OCI-LY3 (cell line): Measurements from ENCODE around the gene RPS6KB1.

Experiments used
- H2AFZ ChIP-seq: fragments of 200-600, 300-600 bp; shearing (Covaris generic); 2 replicates; pipeline ENCODE4 v1.6.0; 2014; ENCODE audit warnings: antibody characterized with exemption, low read depth, low read length
- H3K27ac ChIP-seq: fragments of 200-600, 300-600 bp; sonication (generic); 2 replicates; pipeline ENCODE4 v1.5.1; 2014; ENCODE audit warnings: mild to moderate bottlenecking, low read length, moderate library complexity, mixed read lengths
- H3K27me3 ChIP-seq: fragments of 200-600, 300-600 bp; sonication (generic); 2 replicates; pipeline ENCODE4 v1.6.1; 2014; ENCODE audit warnings: low read depth, low read length, mixed read lengths
- H3K36me3 ChIP-seq: fragments of 200-600, 300-600 bp; sonication (generic); replicated peaks from 2 replicates; pipeline ENCODE3; 2014; ENCODE audit warnings: low read depth, low read length, mixed read lengths
- H3K4me1 ChIP-seq: fragments of 300-600, 200-600 bp; sonication (generic); 2 replicates; pipeline ENCODE4 v1.6.1; 2014; ENCODE audit warnings: low read length, mixed read lengths
- H3K4me2 ChIP-seq: fragments of 200-600, 300-600 bp; sonication (generic); 2 replicates; pipeline ENCODE4 v1.6.1; 2014; ENCODE audit warnings: low read length, mixed read lengths
- H3K4me3 ChIP-seq: fragments of 300-600, 200-600 bp; sonication (generic); 2 replicates; pipeline ENCODE4 v1.5.1; 2014; ENCODE audit warnings: antibody characterized with exemption, mild to moderate bottlenecking, low read length, moderate library complexity
- H3K79me2 ChIP-seq: fragments of 300-600, 200-600 bp; shearing (Covaris generic); 2 replicates; pipeline ENCODE4 v1.6.1; 2014; ENCODE audit warnings: mild to moderate bottlenecking, low read length, mixed read lengths
- H3K9ac ChIP-seq: fragments of 300-600, 200-600 bp; shearing (Covaris generic); 2 replicates; pipeline ENCODE4 v1.6.0; 2014; ENCODE audit warnings: mild to moderate bottlenecking, low read length, moderate library complexity
- H3K9me3 ChIP-seq: fragments of 200-600, 300-600 bp; shearing (Covaris generic); 2 replicates; pipeline ENCODE4 v1.6.1; 2014; ENCODE audit warnings: low read length, mixed read lengths; ENCODE audit not compliant: insufficient read depth
- H4K20me1 ChIP-seq: fragments of 200-600, 300-600 bp; sonication (generic); 2 replicates; pipeline ENCODE4 v1.6.1; 2016; ENCODE audit warnings: low read length, mixed read lengths; ENCODE audit not compliant: insufficient read depth
- CTCF ChIP-seq: fragments of 200-600, 300-600 bp; sonication (generic); IDR thresholded peaks from 2 replicates; pipeline ENCODE4 v1.5.1; 2014; ENCODE audit warnings: antibody characterized with exemption, low read length, low read depth
- EZH2phosphoT487 ChIP-seq: fragments of 200-600 bp; shearing (Covaris generic); IDR thresholded peaks from 2 replicates; pipeline ENCODE4 v1.6.1; 2018; ENCODE audit warnings: antibody characterized with exemption, mixed run types, low read depth

RPS6KB1 gene

GRCh38 chr17:59901604-59902003 lies 8.7 kb downstream of the RPS6KB1 start:
- H3K27ac ChIP-seq: no peak overlapping the region

GRCh38 chr17:59903455-59903854 lies 10.5 kb downstream of the RPS6KB1 start:
- Histone ChIP-seq H4K20me1 (peaks cover 8% of the 10 kb centered on the region; the same call in 1 of the 2 replicates), H3K9ac (no peak overlapping the region), H3K36me3 (no peaks in the 10 kb centered on the region), H3K79me2 (peaks cover 95% of the 10 kb centered on the region), H3K9me3 (no peaks in the 10 kb centered on the region), H3K4me3 (no peak overlapping the region), H3K27ac (no peak overlapping the region), H2AFZ (no peak overlapping the region), H3K4me2 (no peak overlapping the region), H3K4me1 (no peaks in the 10 kb centered on the region), H3K27me3 (no peaks in the 10 kb centered on the region)
- TF ChIP-seq CTCF (no peak), EZH2phosphoT487 (no peak)

More at GRCh38 chr17:59901604-59902003, 8.7 kb downstream of the RPS6KB1 start:
- H3K27me3 ChIP-seq: no peaks in the 10 kb centered on the region
- no peak overlapping the region for H2AFZ ChIP-seq
- H3K9ac ChIP-seq: no peak overlapping the region
- no peaks in the 10 kb centered on the region for H3K36me3 ChIP-seq
- peaks cover 8% of the 10 kb centered on the region; the same call in 1 of the 2 replicates for H4K20me1 ChIP-seq
- H3K4me2 ChIP-seq: no peak overlapping the region
- H3K4me3 ChIP-seq: no peak overlapping the region
- no peaks in the 10 kb centered on the region for H3K4me1 ChIP-seq
- H3K79me2 ChIP-seq: peaks cover 95% of the 10 kb centered on the region
- H3K9me3 ChIP-seq: no peaks in the 10 kb centered on the region
- TF ChIP-seq EZH2phosphoT487 (no peak), CTCF (no peak)

- Histone ChIP-seq H3K79me2 (peaks cover 68% of the 10 kb centered on the region), H3K36me3 (peaks cover 10% of the 10 kb centered on the region), H3K27me3 (no peaks in the 10 kb centered on the region), H3K9me3 (no peaks in the 10 kb centered on the region), H4K20me1 (0 out of 2 replicates have a peak, but pooled peaks cover 2% of the 10 kb centered on the region), H3K4me3 (no peak overlapping the region), H3K27ac (no peak overlapping the region), H3K4me1 (no peaks in the 10 kb centered on the region), H3K9ac (no peak overlapping the region), H3K4me2 (no peak overlapping the region), H2AFZ (no peak overlapping the region)
- no peak for TF ChIP-seq CTCF
Measured at GRCh38 chr17:59907467-59907866, 14.5 kb downstream of the RPS6KB1 start.

GRCh38 chr17:59914274-59914854 lies 21.4 kb downstream of the RPS6KB1 start:
- Histone ChIP-seq H3K9ac (no peak overlapping the region), H4K20me1 (no peaks in the 10 kb centered on the region), H3K4me3 (no peak overlapping the region), H3K79me2 (peaks cover 9% of the 10 kb centered on the region; the same call in 1 of the 2 replicates), H2AFZ (no peak overlapping the region), H3K27ac (no peak overlapping the region), H3K4me1 (no peaks in the 10 kb centered on the region), H3K9me3 (no peaks in the 10 kb centered on the region), H3K4me2 (no peak overlapping the region), H3K36me3 (peaks cover 21% of the 10 kb centered on the region), H3K27me3 (no peaks in the 10 kb centered on the region)
- TF ChIP-seq EZH2phosphoT487 (no peak), CTCF (peak; percentile 59)
